ENCODE measurements around the gene UQCRQ. TPM values are rescaled to one million over a fixed set of nuclear protein-coding genes. Genes with fewer than 3 reads are reported as not detected.
A peak's percentile ranks its signal among the peaks of the same experiment; 100 is the strongest.

Gene UQCRQ
- total and polyA plus RNA-seq, 4 donors, result 62.5 to 2,326 (median 326) TPM

GRCh38 chr5:132865668-132866341 is 637 bp upstream of the UQCRQ start:
- TF ChIP-seq MAX (IDR thresholded peaks at IDR 0.05), result no peak
- TF ChIP-seq RXRA (IDR thresholded peaks at IDR 0.05), result no peak
- no peak for TF ChIP-seq CTCF (IDR thresholded peaks at IDR 0.05; ENCODE audit: low read depth, low read length, missing input control)
- TF ChIP-seq TAF1 (conservative IDR thresholded peaks at IDR 0.05), result no peak
- no peak for TF ChIP-seq FOXA2 (IDR thresholded peaks at IDR 0.05)
- TF ChIP-seq JUND (IDR thresholded peaks at IDR 0.05), result no peak
- H3K9ac ChIP-seq (ENCODE audit: low read depth in 1 of 2, low read length in 2 of 2), result peak overlapping the region; percentile 94 to 99
- H3K9me3 ChIP-seq (ENCODE audit: control insufficient read depth in 4 of 4, low read length in 3 of 4), result no peaks in the 10 kb centered on the region
- peaks cover 0 to 15% (median 8%) of the 10 kb centered on the region in 4 donors for H3K36me3 ChIP-seq (ENCODE audit: control insufficient read depth in 4 of 4, insufficient read depth in 3 of 4, low read depth in 1 of 4, low read length in 3 of 4)
- no peak for DNase-seq (ENCODE audit: low spot score)
- H3K27ac ChIP-seq (ENCODE audit: low read depth in 1 of 2, low read length in 2 of 2), result peak overlapping the region; percentile 98 to 99
- H3K4me1 ChIP-seq (ENCODE audit: control insufficient read depth in 4 of 4, insufficient read depth in 4 of 4, low read length in 3 of 4), result peaks cover 9 to 36% (median 16%) of the 10 kb centered on the region in 4 donors
- no peaks in the 10 kb centered on the region for H3K27me3 ChIP-seq (ENCODE audit: control insufficient read depth in 4 of 4, insufficient read depth in 4 of 4, low read length in 3 of 4)
- WGBS, result 32% methylated on average over 30 of the region's 30 CpGs
- peak overlapping the region; percentile 29 to 71 (median 34) for H3K4me3 ChIP-seq (ENCODE audit: low read depth in 1 of 3, low read length in 3 of 3)

- peak overlapping the region; percentile 98 to 99 for H3K27ac ChIP-seq (ENCODE audit: low read depth in 1 of 2, low read length in 2 of 2)
- H3K36me3 ChIP-seq (ENCODE audit: control insufficient read depth in 4 of 4, insufficient read depth in 3 of 4, low read depth in 1 of 4, low read length in 3 of 4), result peaks cover 0 to 15% (median 9%) of the 10 kb centered on the region in 4 donors
- DNase-seq (ENCODE audit: low spot score), result no peak
- TF ChIP-seq ZBTB33 (IDR thresholded peaks at IDR 0.05) (no peak), NR2F2 (IDR thresholded peaks at IDR 0.05) (no peak)
- WGBS, result 2% methylated on average over 13 of the region's 13 CpGs
- H3K9ac ChIP-seq (ENCODE audit: low read depth in 1 of 2, low read length in 2 of 2), result peak overlapping the region; percentile 94 to 99
- no peaks in the 10 kb centered on the region for H3K27me3 ChIP-seq (ENCODE audit: control insufficient read depth in 4 of 4, insufficient read depth in 4 of 4, low read length in 3 of 4)
- peaks cover 11 to 48% (median 28%) of the 10 kb centered on the region in 4 donors for H3K4me1 ChIP-seq (ENCODE audit: control insufficient read depth in 4 of 4, insufficient read depth in 4 of 4, low read length in 3 of 4)
- no peaks in the 10 kb centered on the region for H3K9me3 ChIP-seq (ENCODE audit: control insufficient read depth in 4 of 4, low read length in 3 of 4)
- peak overlapping the region; percentile 71 to 91 (median 90) for H3K4me3 ChIP-seq (ENCODE audit: low read depth in 1 of 3, low read length in 3 of 3)
Observed at GRCh38 chr5:132867046-132867451, 607 bp downstream of the UQCRQ start.

- Histone ChIP-seq H3K9me3 (ENCODE audit: control insufficient read depth in 4 of 4, low read length in 3 of 4) (no peaks in the 10 kb centered on the region), H3K9ac (ENCODE audit: low read depth in 1 of 2, low read length in 2 of 2) (no peak overlapping the region), H3K4me1 (ENCODE audit: control insufficient read depth in 4 of 4, insufficient read depth in 4 of 4, low read length in 3 of 4) (peaks cover 17 to 59% (median 36%) of the 10 kb centered on the region in 4 donors), H3K27ac (ENCODE audit: low read depth in 1 of 2, low read length in 2 of 2) (peak overlapping the region; percentile 98 to 99), H3K27me3 (ENCODE audit: control insufficient read depth in 4 of 4, insufficient read depth in 4 of 4, low read length in 3 of 4) (no peaks in the 10 kb centered on the region), H3K4me3 (ENCODE audit: low read depth in 1 of 3, low read length in 3 of 3) (no peak overlapping the region), H3K36me3 (ENCODE audit: control insufficient read depth in 4 of 4, insufficient read depth in 3 of 4, low read depth in 1 of 4, low read length in 3 of 4) (peaks cover 0 to 17% (median 9%) of the 10 kb centered on the region in 4 donors)
- whole genome bisulfite sequencing, result 91% methylated on average over 4 of the region's 4 CpGs
- no peak for DNase-seq (ENCODE audit: low spot score)
- TF ChIP-seq YY1 (IDR thresholded peaks at IDR 0.05), result no peak
- TF ChIP-seq ZBTB33 (IDR thresholded peaks at IDR 0.05), result no peak
- no peak for TF ChIP-seq REST (IDR thresholded peaks at IDR 0.05)
- TF ChIP-seq HNF4A (conservative IDR thresholded peaks at IDR 0.05), result no peak
- TF ChIP-seq NR2F2 (IDR thresholded peaks at IDR 0.05), result no peak
- no peak for TF ChIP-seq SP1 (IDR thresholded peaks at IDR 0.05)
- TF ChIP-seq MAX (IDR thresholded peaks at IDR 0.05), result no peak
- TF ChIP-seq EGR1 (IDR thresholded peaks at IDR 0.05; ENCODE audit: low read depth in 2 of 2), result no peak
- TF ChIP-seq CTCF (IDR thresholded peaks at IDR 0.05; ENCODE audit: low read depth, low read length, missing input control), result no peak
- no peak for TF ChIP-seq JUND (IDR thresholded peaks at IDR 0.05)
Observed at GRCh38 chr5:132868754-132869153, 2.3 kb downstream of the UQCRQ start.
